A549 (cell line): ENCODE measurements around the gene SEC62. TPM values are rescaled to one million over a fixed set of nuclear protein-coding genes. Genes with fewer than 3 reads are reported as not detected.

ENCODE experiments used
- ATAC-seq, 2 experiments: fragments of 200-7000 bp in 1 of 2; fragments of >200 bp in 1 of 2; cut with Nextera tagmentation in 1 of 2; cut with Tn5 transposase in 1 of 2; 3 replicates each; pipeline versions ENCODE4 v1.8.0 to v1.9.1; 2018 to 2020; ENCODE audit warnings: mild to moderate bottlenecking in 1 of 2, moderate library complexity in 1 of 2
- CTCF ChIA-PET: fragments of 300-600 bp; sonication (Branson Sonifier 250); formaldehyde crosslinking; extraction: SDS; loops from one replicate; lab custom pipeline; 2021; ENCODE audit warnings: antibody characterized with exemption, inconsistent platforms; lab: Yijun Ruan, JAX
- POLR2A ChIA-PET: fragments of 350-600 bp; formaldehyde crosslinking; extraction: SDS; loops from one replicate; lab custom pipeline; 2021; ENCODE audit warnings: antibody characterized with exemption, inconsistent platforms; lab: Yijun Ruan, JAX
- DNase-seq, 2 experiments: peaks; one replicate each; pipeline versions ENCODE4 v3.0.0 to v3.0.0-alpha.2; 2011 to 2016; ENCODE audit warnings: low read depth in 1 of 2, low spot score in 1 of 2
- FAIRE-seq: peaks from 2 replicates; lab custom pipeline; 2011; peaks lifted over from hg19 to GRCh38; lab: Jason Lieb, UNC
- H3K27ac ChIP-seq, 2 experiments: fragments of >200 bp; sonication (Bioruptor Twin); formaldehyde crosslinking; 3 replicates each; pipeline ENCODE4 v1.5.1; 2016 to 2017
- H3K4me1 ChIP-seq: fragments of >200 bp; sonication (Bioruptor Twin); formaldehyde crosslinking; 3 replicates; pipeline ENCODE4 v1.6.1; 2016
- H3K4me2 ChIP-seq: fragments of >200 bp; sonication (Bioruptor Twin); formaldehyde crosslinking; 3 replicates; pipeline ENCODE4 v1.6.1; 2016
- H3K4me3 ChIP-seq: fragments of >200 bp; sonication (Bioruptor Twin); formaldehyde crosslinking; 3 replicates; pipeline ENCODE4 v1.5.1; 2016
- H3K9me3 ChIP-seq: fragments of >200 bp; sonication (Bioruptor Twin); formaldehyde crosslinking; 3 replicates; pipeline ENCODE4 v1.6.1; 2016
- BHLHE40 ChIP-seq: IDR thresholded peaks from 2 replicates; pipeline ENCODE4 v1.6.1; 2012; ENCODE audit warnings: low read depth, low read length, inconsistent platforms
- CEBPB ChIP-seq, 2 experiments: fragments of >200 bp in 1 of 2; sonication (Bioruptor Twin) in 1 of 2; formaldehyde crosslinking in 1 of 2; IDR thresholded peaks; 2 replicates each; pipeline ENCODE4 v1.6.1; 2012 to 2016
- CHD2 ChIP-seq: fragments of 150-350 bp; IDR thresholded peaks from 2 replicates; pipeline ENCODE4 v1.6.1; 2014; ENCODE audit warnings: low read length; ENCODE audit not compliant: partially characterized antibody
- E2F6 ChIP-seq: IDR thresholded peaks from 2 replicates; pipeline ENCODE4 v1.6.1; 2012; ENCODE audit warnings: low read depth, borderline replicate concordance
- ELK1 ChIP-seq: fragments of 150-350 bp; IDR thresholded peaks from 2 replicates; pipeline ENCODE4 v1.6.1; 2014; ENCODE audit warnings: low read depth, mild to moderate bottlenecking, low read length
- EP300 ChIP-seq, 2 experiments: fragments of >200 bp; sonication (Bioruptor Twin); formaldehyde crosslinking; IDR thresholded peaks; 2 replicates in 1 of 2; 3 replicates in 1 of 2; pipeline ENCODE4 v1.6.1; 2016 to 2017
- ESRRA ChIP-seq: fragments of 150-350 bp; IDR thresholded peaks from 2 replicates; pipeline ENCODE4 v1.6.1; 2014; ENCODE audit warnings: mild to moderate bottlenecking, low read length, borderline replicate concordance
- FOSL2 ChIP-seq, 2 experiments: fragments of 450-650 bp in 1 of 2; fragments of >200 bp in 1 of 2; sonication (Bioruptor Twin) in 1 of 2; formaldehyde crosslinking; IDR thresholded peaks; 2 replicates each; pipeline versions ENCODE4 v1.5.0 to v1.6.1; 2016 to 2020; ENCODE audit warnings: mild to moderate bottlenecking in 1 of 2, moderate library complexity in 1 of 2
- GATA3 ChIP-seq: IDR thresholded peaks from 2 replicates; pipeline ENCODE4 v1.6.1; 2012; ENCODE audit warnings: borderline replicate concordance
- KDM1A ChIP-seq: fragments of 200-600 bp; sonication (generic); IDR thresholded peaks from 2 replicates; pipeline ENCODE4 v1.6.1; 2016; ENCODE audit warnings: low read depth, mild to moderate bottlenecking
- MYC ChIP-seq: IDR thresholded peaks from 2 replicates; pipeline ENCODE4 v1.6.1; 2012; ENCODE audit warnings: mild to moderate bottlenecking, inconsistent platforms, low read length, improper control_type of control experiment, borderline replicate concordance
- NR3C1 ChIP-seq: fragments of >200 bp; sonication (Bioruptor Twin); formaldehyde crosslinking; IDR thresholded peaks from 3 replicates; pipeline ENCODE4 v1.6.1; 2017
- PHF8 ChIP-seq: fragments of 200-600 bp; sonication (generic); IDR thresholded peaks from 2 replicates; pipeline ENCODE4 v1.6.1; 2016; ENCODE audit warnings: low read depth, mild to moderate bottlenecking, antibody characterized with exemption, moderate library complexity, borderline replicate concordance
- RAD21 ChIP-seq, 2 experiments: fragments of >200 bp in 1 of 2; sonication (Bioruptor Twin) in 1 of 2; formaldehyde crosslinking in 1 of 2; IDR thresholded peaks in 1 of 2; conservative IDR thresholded peaks in 1 of 2; 2 replicates in 1 of 2; 3 replicates in 1 of 2; pipeline ENCODE4 v1.6.1; 2012 to 2018; ENCODE audit warnings: inconsistent platforms in 1 of 2
- REST ChIP-seq: fragments of 200-600 bp; sonication (generic); IDR thresholded peaks from 2 replicates; pipeline ENCODE4 v1.6.1; 2016; ENCODE audit warnings: antibody characterized with exemption, mild to moderate bottlenecking, moderate library complexity
- RFX5 ChIP-seq: fragments of 450-650 bp; IDR thresholded peaks from 2 replicates; pipeline ENCODE4 v1.7.1; 2014; ENCODE audit warnings: antibody characterized with exemption, mild to moderate bottlenecking, moderate library complexity
- TP53 ChIP-seq: fragments of 250-450 bp; sonication (Bioruptor Pico); IDR thresholded peaks from 2 replicates; pipeline ENCODE4 v1.5.0; 2021; ENCODE audit warnings: mild to moderate bottlenecking, moderate library complexity
- WGBS: methylation state at CpG from one replicate; pipeline ENCODE4 v1.1.6; 2017; ENCODE audit errors: missing lambda C conversion rate; 5-methylcytosine and 5-hydroxymethylcytosine counted together
- polyA plus RNA-seq, 4 experiments: library from polyadenylated mRNA; depleted of rRNA in 3 of 4; stranded (reverse); fragments of >200 nt; fragmentation: RNase III in 1 of 4; extraction: RNeasy Plus Mini Kit Qiagen cat#74134 plus additional on column Dnase treatment in 1 of 4; gene quantifications; 2 replicates in 3 of 4; 3 replicates in 1 of 4; pipeline ENCODE4 v1.2.3, GENCODE V29; 2011 to 2017

The SEC62 gene
- polyA plus RNA-seq, 2 of the 4 experiments (the other 2 are of a cell fraction) = 84.5 to 107 TPM

- peaks cover 17% of the 10 kb centered on the region for H3K4me1 ChIP-seq
- ATAC-seq (no peak), DNase-seq (no peak), FAIRE-seq (no peak)
- CTCF ChIA-PET = interaction anchor here (1.9 to 3.5 kb wide), 2 partner anchors 9 to 206 kb away, joined by 7 to 10 read pairs; no protein-coding TSS in a partner anchor
- H3K4me2 ChIP-seq = peak overlapping the region; percentile 97
- H3K4me3 ChIP-seq = peak overlapping the region; percentile 96; the same call in 1 of the 3 replicates
- no peak overlapping the region for H3K27ac ChIP-seq
- WGBS = 52% methylated on average over 2 of the region's 2 CpGs
- no peak for TF ChIP-seq CHD2
- TF ChIP-seq TP53 (CRISPR knock-in tag) = no peak
- no peak for TF ChIP-seq KDM1A
- no peak for TF ChIP-seq FOSL2 (IDR thresholded peaks at IDR 0.05)
- no peak for TF ChIP-seq FOSL2 (CRISPR knock-in tag; IDR thresholded peaks at IDR 0.05)
- no peak for TF ChIP-seq PHF8
- no peak for TF ChIP-seq EP300 (IDR thresholded peaks at IDR 0.05)
- no peak for TF ChIP-seq MYC
- TF ChIP-seq BHLHE40 = no peak
- no peaks in the 10 kb centered on the region for H3K9me3 ChIP-seq
- POLR2A ChIA-PET = interaction anchor here (2.0 to 2.4 kb wide), 3 partner anchors 10 to 204 kb away, joined by 4 to 12 read pairs (median 7); partner anchors contain the start of gene TERC
These were observed 1.7 kb downstream of the SEC62 start for GRCh38 chr3:169968224-169968885.

- TF ChIP-seq RAD21 (conservative IDR thresholded peaks at IDR 0.05 in 1 of 2, IDR thresholded peaks at IDR 0.05 in 1 of 2) (no peak), KDM1A (no peak), ELK1 (no peak), GATA3 (no peak), CEBPB (IDR thresholded peaks at IDR 0.05) (no peak), EP300 (IDR thresholded peaks at IDR 0.05) (no peak)
- TF ChIP-seq, all 56 proteins: peak for 0
- POLR2A ChIA-PET = no interaction called here
- Histone ChIP-seq H3K9me3 (no peaks in the 10 kb centered on the region), H3K4me1 (peaks cover 17% of the 10 kb centered on the region), H3K4me3 (no peak overlapping the region), H3K4me2 (no peak overlapping the region; the same call in 2 of the 3 replicates), H3K27ac (no peak overlapping the region)
- no peak for DNase-seq
- CTCF ChIA-PET = no interaction called here
- no peak for ATAC-seq
- FAIRE-seq = no peak
- WGBS = 91% methylated on average over 5 of the region's 5 CpGs
These were observed 2.8 kb downstream of the SEC62 start for GRCh38 chr3:169969174-169970095.

GRCh38 chr3:169970847-169971246, 4.2 kb downstream of the SEC62 start:
- no peak overlapping the region for H3K4me2 ChIP-seq
- FAIRE-seq (no peak), DNase-seq (no peak), ATAC-seq (no peak)
- POLR2A ChIA-PET = no interaction called here
- no peak overlapping the region for H3K4me3 ChIP-seq
- H3K27ac ChIP-seq = no peak overlapping the region
- WGBS = 30% methylated on average over 1 of the region's 1 CpG
- TF ChIP-seq NR3C1 = no peak
- TF ChIP-seq CEBPB (IDR thresholded peaks at IDR 0.05) = no peak
- TF ChIP-seq ESRRA = no peak
- TF ChIP-seq RFX5 = no peak
- no peaks in the 10 kb centered on the region for H3K9me3 ChIP-seq
- H3K4me1 ChIP-seq = peaks cover 16% of the 10 kb centered on the region
- CTCF ChIA-PET = no interaction called here

GRCh38 chr3:169971522-169971921, 4.9 kb downstream of the SEC62 start:
- Histone ChIP-seq H3K9me3 (no peaks in the 10 kb centered on the region), H3K27ac (no peak overlapping the region), H3K4me1 (peaks cover 13% of the 10 kb centered on the region), H3K4me2 (no peak overlapping the region), H3K4me3 (no peak overlapping the region)
- no peak for ATAC-seq
- no peak for TF ChIP-seq E2F6
- TF ChIP-seq CEBPB (IDR thresholded peaks at IDR 0.05) = peak; percentile 64 to 72; a peak in 3 of 4 replicates
- TF ChIP-seq REST = no peak
- no peak for TF ChIP-seq BHLHE40
- ChIA-PET POLR2A (no interaction called here), CTCF (no interaction called here)
- 87% methylated on average over 2 of the region's 2 CpGs for WGBS
- no peak for DNase-seq
- FAIRE-seq = no peak
